ENCODE data around the gene MBL2.

Gene MBL2

DNA sequence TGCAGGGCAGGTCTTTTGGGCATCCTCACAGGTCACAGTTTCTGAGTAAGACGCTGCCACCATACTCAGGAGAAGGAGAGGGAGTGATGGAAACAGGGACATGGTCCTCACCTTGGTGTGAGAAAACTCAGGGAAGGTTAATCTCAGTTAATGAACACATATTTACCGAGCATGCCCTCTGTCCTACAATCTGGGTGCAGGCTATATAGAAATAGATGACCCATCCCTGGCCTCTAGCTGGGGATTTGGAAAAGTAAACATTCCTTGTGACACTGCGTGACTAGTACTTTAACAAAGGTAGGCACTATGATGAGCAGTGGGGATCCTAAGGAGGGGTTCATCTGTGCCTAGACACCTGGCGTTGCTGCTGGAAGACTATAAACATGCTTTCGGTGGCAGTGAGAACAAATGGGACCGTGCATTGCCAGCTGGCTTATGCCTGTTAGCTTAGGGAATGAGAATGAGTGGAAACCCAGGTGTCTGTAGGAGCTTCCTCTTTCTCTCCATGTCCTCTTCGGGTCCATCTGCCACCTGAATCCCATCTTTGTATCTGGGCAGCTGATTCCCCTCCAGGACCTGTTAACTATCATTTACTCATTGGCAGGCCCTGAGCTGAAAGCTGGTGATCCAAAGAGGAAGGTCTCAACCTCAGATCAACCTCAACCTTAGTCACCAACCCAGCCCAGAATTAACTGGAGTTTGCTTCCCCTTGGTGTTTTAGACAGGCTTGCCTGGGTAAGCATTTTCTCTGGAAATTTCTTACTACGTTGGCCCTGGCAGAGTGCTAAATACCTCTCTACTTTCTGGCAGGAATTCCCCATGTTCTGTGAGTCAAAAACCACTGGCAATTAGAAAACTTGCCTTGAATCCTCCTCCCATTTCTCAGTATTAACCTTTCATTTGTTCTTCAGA lies 794 bp downstream of the MBL2 start:
- DNase-seq: no peak

DNA sequence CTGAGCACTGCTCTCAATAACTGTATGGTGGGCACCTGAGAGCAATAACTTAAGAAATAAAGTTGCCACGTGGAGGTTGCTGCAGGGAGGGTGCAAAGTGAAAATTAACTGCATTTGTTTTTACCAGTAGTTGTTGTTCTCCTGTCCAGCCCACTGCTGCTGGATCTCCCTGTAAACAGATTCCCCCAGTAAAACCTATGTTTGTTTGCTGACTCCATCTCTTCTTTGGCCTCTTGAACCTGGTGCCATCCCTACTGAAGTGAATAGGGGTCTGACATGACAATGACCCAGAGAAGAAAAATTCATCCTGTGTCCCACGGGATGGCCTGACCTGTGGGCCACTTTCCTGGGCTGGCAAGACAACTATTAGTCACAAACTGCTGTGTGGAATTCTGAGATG lies 1.7 kb downstream of the MBL2 start:
- no peak for DNase-seq

GRCh38 chr10:52769966-52770365 lies 2.6 kb downstream of the MBL2 start:
- DNase-seq: no peak

DNA sequence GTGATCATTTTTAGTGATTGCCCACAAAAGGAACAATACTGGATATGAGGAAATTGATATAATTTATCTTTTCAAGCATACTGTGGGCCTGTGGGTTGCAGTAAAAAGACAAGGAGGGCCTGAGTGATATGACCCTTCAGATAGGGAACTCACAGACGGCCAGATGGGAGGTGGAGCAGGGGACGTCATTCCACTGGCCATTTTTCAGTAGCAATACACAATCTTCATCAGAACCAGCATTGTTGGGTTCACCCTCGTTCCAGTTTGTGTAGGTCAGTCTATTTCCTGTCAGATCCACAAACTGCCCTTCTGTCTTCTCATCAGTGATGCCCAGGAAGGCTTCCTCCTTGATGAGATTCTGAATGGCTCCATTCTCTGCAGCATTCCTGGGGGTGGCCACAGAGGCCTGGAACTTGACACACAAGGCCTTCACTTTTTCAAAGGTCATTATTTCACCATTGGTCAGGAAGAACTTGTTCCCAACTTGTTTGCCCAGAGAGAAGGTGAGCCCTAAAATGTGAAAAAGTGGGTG lies 4.5 kb downstream of the MBL2 start:
- DNase-seq: no peak

GRCh38 chr10:52762088-52762487 lies 10.5 kb downstream of the MBL2 start:
- DNase-seq: no peak

DNA sequence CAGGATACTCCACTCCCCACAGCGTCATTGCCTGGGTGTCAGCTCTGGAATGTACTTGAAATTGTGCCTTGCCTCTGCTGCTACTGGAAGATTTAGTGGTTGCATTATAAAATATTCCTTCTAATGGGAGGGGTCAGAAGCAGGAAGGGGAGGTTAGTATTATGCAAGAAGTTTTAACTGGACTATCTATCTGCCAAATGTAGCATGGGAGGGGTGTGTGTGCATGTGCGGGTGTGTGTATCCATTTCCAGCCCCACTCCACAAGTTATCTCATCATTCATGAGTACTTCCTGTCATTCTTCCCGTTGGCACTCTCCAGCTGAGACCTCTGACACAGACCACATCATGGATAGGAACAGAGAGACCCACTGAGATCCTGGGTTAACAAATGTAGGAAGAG lies 13.4 kb downstream of the MBL2 start:
- DNase-seq: no peak

GRCh38 chr10:52758406-52758805 lies 14.2 kb downstream of the MBL2 start:
- DNase-seq: no peak

- DNase-seq: no peak
These were observed 14.8 kb downstream of the MBL2 start for GRCh38 chr10:52757773-52758172.

DNA sequence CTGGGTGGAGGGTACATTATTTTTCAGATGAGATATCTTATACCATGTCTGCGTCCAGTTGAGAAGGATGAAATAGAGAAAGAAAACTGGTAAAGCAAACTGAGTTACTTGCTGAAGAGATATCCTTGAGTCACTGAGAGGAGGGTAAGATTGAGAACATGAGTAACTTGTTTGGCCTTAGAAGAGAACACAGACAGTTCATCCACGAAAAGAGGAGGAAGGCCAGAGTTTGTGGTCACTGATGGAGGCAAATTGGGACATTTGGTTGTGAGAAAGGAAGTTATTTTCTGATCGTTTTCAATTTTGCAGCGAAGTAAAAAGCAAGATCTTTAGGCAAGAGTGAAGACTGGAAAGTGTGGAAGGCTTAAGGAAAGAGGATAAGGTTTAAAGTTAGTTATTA lies 15.6 kb downstream of the MBL2 start:
- DNase-seq: no peak

DNA sequence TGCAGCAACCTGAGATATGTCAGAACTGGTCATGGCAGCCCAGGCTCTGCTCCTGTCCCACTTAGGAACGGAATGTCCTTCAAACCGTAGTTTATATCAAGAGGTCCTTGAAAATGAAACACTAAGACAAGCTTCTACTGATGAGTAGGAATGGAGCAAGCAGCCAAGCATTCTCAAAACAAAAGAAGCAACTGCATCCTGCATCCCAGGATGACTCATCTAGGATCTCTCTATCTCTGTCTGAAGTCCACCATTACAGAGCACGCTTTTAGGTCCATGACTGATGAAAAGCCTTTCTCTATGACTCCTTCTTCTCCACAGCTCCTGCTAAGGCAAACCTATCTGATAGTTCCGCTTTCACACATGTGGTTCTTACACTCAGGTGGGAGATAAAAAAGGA lies 16.3 kb downstream of the MBL2 start:
- DNase-seq: no peak

DNA sequence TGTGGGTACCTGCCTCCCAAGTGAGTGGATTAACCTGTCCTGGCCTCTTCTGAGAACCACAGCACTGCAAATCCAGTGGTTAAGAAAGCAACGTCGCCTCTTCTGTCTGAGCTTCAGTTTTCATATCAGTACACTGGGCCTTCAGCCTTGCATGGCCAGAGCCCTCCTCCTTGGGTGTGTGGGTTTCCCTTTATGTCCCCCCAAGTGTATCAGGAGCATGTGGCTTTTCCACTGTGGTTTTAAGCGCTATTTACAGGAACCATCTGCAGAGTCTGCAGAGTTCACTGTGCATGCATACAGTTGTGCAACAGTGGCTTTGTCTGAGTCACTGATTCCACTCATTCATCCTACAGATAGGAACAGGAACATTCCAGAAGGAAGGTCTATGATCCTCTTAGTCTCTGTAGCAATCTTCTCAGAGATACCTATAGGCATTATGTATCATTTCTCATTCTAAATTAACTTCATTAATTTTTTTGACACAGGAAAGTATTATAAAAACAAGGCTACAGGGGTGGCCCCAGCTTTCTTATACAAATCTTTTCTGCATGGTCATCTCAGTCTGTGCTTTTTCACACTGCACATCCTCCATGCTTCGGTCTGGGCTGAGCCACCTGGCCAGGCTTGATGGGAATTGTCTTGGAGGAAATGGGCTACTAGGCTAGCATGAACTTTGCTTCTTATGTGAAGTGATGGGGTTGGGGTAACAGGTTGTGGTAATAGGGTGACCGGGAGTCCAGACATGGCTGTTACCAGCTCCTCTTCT lies 17.1 kb downstream of the MBL2 start:
- no peak for DNase-seq

DNA sequence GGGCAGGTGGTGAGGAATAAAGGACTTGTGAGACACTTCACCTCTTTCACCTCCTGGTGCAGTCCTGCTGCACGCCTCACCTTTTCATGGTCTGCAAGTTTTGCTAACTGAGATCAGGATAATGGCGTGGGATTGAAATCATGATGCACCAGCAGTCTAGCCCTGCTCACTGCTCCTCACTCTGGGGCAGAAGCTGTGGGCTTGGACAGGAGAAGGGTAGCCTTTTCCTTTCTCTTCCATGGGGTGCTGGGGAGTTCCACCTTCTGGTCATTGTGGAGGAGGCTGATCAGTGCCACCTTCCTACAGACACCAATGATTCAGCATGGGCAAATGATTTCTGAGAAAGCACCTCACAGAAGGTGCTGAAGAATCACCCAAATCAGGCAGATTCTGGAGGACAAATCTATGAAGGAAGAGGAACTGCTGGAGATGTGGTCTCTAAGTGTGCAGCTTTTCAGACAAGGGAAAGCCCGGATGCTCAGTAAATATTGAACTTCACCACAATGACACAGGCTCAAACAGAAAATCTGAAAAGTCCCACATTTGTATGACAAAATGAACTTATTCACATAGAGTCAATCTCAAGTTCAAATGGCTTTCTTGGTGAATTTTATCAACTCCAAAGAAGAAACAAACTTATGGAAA lies 19.7 kb downstream of the MBL2 start:
- DNase-seq: no peak

DNA sequence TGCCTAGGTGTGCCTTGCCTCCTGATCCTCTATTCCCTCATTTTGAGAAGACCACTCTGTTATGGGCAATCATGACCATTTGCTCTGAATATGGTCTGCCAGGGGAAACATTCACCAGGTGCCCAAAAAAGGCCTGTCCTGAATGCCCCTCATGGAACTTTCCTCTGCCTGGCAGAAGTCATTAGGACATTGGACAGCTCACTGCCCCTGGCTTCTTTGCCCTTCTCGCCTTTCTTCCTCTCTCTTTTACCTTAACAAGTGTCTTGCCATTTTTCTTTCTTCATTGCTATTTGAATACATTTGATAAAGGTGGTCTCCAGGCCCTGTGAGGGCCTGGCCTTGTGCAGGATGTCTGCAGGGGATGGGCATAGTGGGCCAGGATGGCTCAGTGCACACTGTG lies 20.3 kb downstream of the MBL2 start:
- no peak for DNase-seq

DNA sequence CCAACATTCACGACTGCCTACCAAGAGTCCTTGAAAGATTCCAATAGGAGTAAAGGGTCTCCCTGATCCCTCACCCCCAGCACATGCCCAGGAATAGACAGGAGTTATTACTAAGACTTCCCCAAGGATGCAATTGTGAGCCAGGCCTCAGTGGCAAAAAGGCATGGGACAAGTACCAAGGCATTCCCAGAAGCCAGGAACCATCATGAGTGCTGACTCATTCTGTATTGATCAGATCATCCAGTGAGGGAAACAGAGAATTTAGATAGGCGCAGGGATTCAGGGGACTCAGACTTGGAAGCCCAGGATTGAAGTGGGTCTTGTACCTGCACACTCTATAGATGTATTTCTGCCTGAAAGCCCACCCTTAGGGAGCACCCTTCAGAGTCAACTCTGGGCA lies 21.2 kb downstream of the MBL2 start:
- no peak for DNase-seq

DNA sequence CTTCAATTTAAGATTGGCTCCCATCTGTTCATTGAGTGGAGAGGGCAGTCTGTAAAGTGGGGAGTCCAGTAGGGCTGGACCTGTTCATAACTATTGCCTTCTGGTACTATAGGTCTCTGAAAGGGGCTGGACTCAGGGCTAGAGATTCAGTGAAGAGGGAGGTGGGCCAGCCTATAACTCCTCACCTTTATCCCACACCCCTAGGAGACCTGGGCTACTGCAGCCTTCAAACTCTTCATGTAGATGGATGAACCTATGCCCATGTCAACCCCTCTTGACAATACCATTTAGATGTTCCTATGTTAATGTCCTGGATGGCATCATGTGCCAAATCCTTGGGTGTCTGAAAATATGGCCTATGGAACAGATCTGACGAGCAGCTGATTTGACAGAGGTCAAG lies 22.0 kb downstream of the MBL2 start:
- DNase-seq: no peak

GRCh38 chr10:52747694-52748093 lies 24.9 kb downstream of the MBL2 start:
- no peak for DNase-seq

DNA sequence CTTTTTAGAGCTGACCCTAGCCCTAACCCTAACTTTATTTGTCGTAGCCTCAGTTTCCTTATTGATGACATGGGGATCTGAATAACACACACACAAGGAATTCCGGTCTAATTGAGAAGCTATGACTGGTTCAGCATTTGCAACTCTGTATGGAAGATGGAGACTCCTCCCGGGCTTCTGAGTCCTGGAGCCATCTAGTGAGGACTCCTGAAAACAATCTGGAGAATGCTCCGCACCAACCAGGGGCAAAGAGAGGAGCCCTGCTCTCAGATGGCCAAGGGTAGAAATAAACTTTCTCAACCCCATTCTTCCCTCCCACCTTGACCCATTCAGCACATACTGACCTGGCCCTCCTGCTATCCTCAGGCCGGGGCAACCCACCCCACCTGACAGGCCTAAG lies 26.4 kb downstream of the MBL2 start:
- DNase-seq: no peak

- DNase-seq: no peak
These were observed 28.4 kb downstream of the MBL2 start for GRCh38 chr10:52744057-52744805.

DNA sequence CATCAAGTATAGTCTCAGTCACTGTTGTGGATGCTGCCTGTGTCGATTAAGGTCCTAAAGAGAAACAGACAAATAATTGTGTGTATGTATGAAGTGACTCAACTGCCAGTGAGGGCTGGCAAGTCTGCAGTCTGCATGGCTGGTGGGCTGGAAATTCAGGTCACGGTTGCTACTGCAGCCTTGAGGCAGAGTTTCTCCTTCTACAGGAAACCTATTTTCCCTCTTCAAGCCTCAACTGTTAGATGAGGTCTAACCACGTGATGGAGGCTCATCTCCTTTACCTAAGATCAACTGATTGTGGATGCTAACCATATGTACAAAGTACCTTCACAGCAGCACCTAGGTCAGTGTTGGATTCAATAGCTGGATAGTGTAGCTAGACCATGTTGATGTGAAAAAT lies 29.9 kb downstream of the MBL2 start:
- no peak for DNase-seq

GRCh38 chr10:52741851-52742250 lies 30.7 kb downstream of the MBL2 start:
- no peak for DNase-seq

DNA sequence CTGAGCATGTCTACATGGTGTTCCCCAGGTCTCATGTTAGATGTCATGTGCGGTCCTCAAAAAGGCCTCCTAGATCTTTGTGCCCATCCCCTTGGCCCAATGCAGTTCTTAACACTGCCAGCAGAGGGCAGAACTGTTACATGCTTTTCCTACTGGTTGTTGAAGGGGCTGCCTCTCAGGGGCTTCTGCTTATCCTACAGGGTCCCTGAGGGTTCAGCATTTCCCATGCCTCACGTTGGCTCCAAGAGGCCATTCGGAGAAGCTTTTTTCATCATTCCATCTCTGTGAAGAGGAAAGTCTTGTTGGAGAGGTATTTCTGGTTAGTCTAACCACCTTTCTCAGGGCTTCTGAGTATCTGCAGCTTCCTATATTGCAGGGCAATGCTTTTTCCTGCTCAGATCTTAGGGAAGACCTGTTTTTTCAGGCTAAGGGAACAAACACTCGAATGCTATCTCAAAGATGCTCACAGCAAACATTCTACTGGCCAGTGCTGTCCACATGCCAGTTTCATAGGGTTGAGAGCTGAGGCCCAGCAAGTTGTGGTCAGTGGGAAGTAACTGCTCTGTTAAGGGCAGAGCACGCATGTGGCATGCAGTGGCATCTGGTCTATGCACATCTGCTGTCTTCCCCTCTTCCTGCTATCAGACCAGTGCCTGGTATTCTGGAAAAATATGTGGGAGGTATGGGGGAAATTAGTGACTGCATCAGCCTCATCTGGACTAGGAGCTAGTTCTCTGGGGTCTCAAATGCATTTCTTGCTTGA lies 31.5 kb downstream of the MBL2 start:
- no peak for DNase-seq

GRCh38 chr10:52740155-52740549 lies 32.4 kb downstream of the MBL2 start:
- no peak for DNase-seq
